A549 (cell line): ENCODE data around the gene DLG4. TPM values are rescaled to one million over a fixed set of nuclear protein-coding genes. Genes with fewer than 3 reads are reported as not detected.

Experiments
- ATAC-seq, 2 experiments: fragments of 200-7000 bp in 1 of 2; fragments of >200 bp in 1 of 2; cut with Nextera tagmentation in 1 of 2; cut with Tn5 transposase in 1 of 2; 3 replicates each; pipeline versions ENCODE4 v1.8.0 to v1.9.1; 2018 to 2020; ENCODE audit warnings: mild to moderate bottlenecking in 1 of 2, moderate library complexity in 1 of 2
- CTCF ChIA-PET: fragments of 300-600 bp; sonication (Branson Sonifier 250); formaldehyde crosslinking; extraction: SDS; loops from one replicate; lab custom pipeline; 2021; ENCODE audit warnings: antibody characterized with exemption, inconsistent platforms; lab: Yijun Ruan, JAX
- POLR2A ChIA-PET: fragments of 350-600 bp; formaldehyde crosslinking; extraction: SDS; loops from one replicate; lab custom pipeline; 2021; ENCODE audit warnings: antibody characterized with exemption, inconsistent platforms; lab: Yijun Ruan, JAX
- DNase-seq, 2 experiments: peaks; one replicate each; pipeline versions ENCODE4 v3.0.0 to v3.0.0-alpha.2; 2011 to 2016; ENCODE audit warnings: low read depth in 1 of 2, low spot score in 1 of 2
- FAIRE-seq: peaks from 2 replicates; lab custom pipeline; 2011; peaks lifted over from hg19 to GRCh38; lab: Jason Lieb, UNC
- H3K27ac ChIP-seq, 2 experiments: fragments of >200 bp; sonication (Bioruptor Twin); formaldehyde crosslinking; 3 replicates each; pipeline ENCODE4 v1.5.1; 2016 to 2017
- H3K4me1 ChIP-seq: fragments of >200 bp; sonication (Bioruptor Twin); formaldehyde crosslinking; 3 replicates; pipeline ENCODE4 v1.6.1; 2016
- H3K4me2 ChIP-seq: fragments of >200 bp; sonication (Bioruptor Twin); formaldehyde crosslinking; 3 replicates; pipeline ENCODE4 v1.6.1; 2016
- H3K4me3 ChIP-seq: fragments of >200 bp; sonication (Bioruptor Twin); formaldehyde crosslinking; 3 replicates; pipeline ENCODE4 v1.5.1; 2016
- H3K9me3 ChIP-seq: fragments of >200 bp; sonication (Bioruptor Twin); formaldehyde crosslinking; 3 replicates; pipeline ENCODE4 v1.6.1; 2016
- CBX2 ChIP-seq: fragments of 200-600 bp; sonication (generic); IDR thresholded peaks from 2 replicates; pipeline ENCODE4 v1.6.1; 2016; ENCODE audit warnings: low read depth, mild to moderate bottlenecking, borderline replicate concordance
- CBX8 ChIP-seq: fragments of 200-600 bp; sonication (generic); IDR thresholded peaks from 2 replicates; pipeline ENCODE4 v1.6.1; 2016
- CHD2 ChIP-seq: fragments of 150-350 bp; IDR thresholded peaks from 2 replicates; pipeline ENCODE4 v1.6.1; 2014; ENCODE audit warnings: low read length; ENCODE audit not compliant: partially characterized antibody
- EHMT2 ChIP-seq: fragments of 200-600 bp; sonication (generic); IDR thresholded peaks from 2 replicates; pipeline ENCODE4 v1.6.1; 2016; ENCODE audit warnings: antibody characterized with exemption, low read depth, mild to moderate bottlenecking, moderate library complexity
- HDAC2 ChIP-seq: fragments of 200-600 bp; sonication (generic); IDR thresholded peaks from 2 replicates; pipeline ENCODE4 v1.6.1; 2016
- HEYL ChIP-seq: fragments of 250-450 bp; sonication (Bioruptor Pico); IDR thresholded peaks from 2 replicates; pipeline ENCODE4 v1.8.0; 2021; ENCODE audit warnings: mild to moderate bottlenecking, moderate library complexity
- HOXB13 ChIP-seq: fragments of 250-450 bp; sonication (Bioruptor Pico); IDR thresholded peaks from 2 replicates; pipeline ENCODE4 v1.5.0; 2020; ENCODE audit warnings: low read depth, mild to moderate bottlenecking, moderate library complexity
- HOXB5 ChIP-seq: fragments of 250-450 bp; sonication (Bioruptor Pico); IDR thresholded peaks from 2 replicates; pipeline ENCODE4 v1.5.0; 2020; ENCODE audit warnings: mild to moderate bottlenecking, moderate library complexity
- KDM1A ChIP-seq: fragments of 200-600 bp; sonication (generic); IDR thresholded peaks from 2 replicates; pipeline ENCODE4 v1.6.1; 2016; ENCODE audit warnings: low read depth, mild to moderate bottlenecking
- MAFK ChIP-seq: fragments of 450-650 bp; IDR thresholded peaks from 2 replicates; pipeline ENCODE4 v1.6.1; 2014; ENCODE audit not compliant: partially characterized antibody
- MAZ ChIP-seq: fragments of 150-350 bp; IDR thresholded peaks from 2 replicates; pipeline ENCODE4 v1.6.1; 2014; ENCODE audit warnings: antibody characterized with exemption, low read depth, low read length, borderline replicate concordance
- MYC ChIP-seq: IDR thresholded peaks from 2 replicates; pipeline ENCODE4 v1.6.1; 2012; ENCODE audit warnings: mild to moderate bottlenecking, inconsistent platforms, low read length, improper control_type of control experiment, borderline replicate concordance
- NFE2L2 ChIP-seq: fragments of 150-350 bp; conservative IDR thresholded peaks from 2 replicates; pipeline ENCODE4 v1.6.1; 2014; ENCODE audit warnings: low read length
- NPAS2 ChIP-seq: fragments of 250-450 bp; sonication (Bioruptor Pico); IDR thresholded peaks from 2 replicates; pipeline ENCODE4 v1.8.0; 2022; ENCODE audit warnings: mild to moderate bottlenecking, moderate library complexity, borderline replicate concordance
- NR3C1 ChIP-seq: fragments of >200 bp; sonication (Bioruptor Twin); formaldehyde crosslinking; IDR thresholded peaks from 3 replicates; pipeline ENCODE4 v1.6.1; 2017
- PHF8 ChIP-seq: fragments of 200-600 bp; sonication (generic); IDR thresholded peaks from 2 replicates; pipeline ENCODE4 v1.6.1; 2016; ENCODE audit warnings: low read depth, mild to moderate bottlenecking, antibody characterized with exemption, moderate library complexity, borderline replicate concordance
- RARB ChIP-seq: fragments of 250-450 bp; sonication (Bioruptor Pico); IDR thresholded peaks from 2 replicates; pipeline ENCODE4 v1.8.0; 2021; ENCODE audit warnings: mild to moderate bottlenecking, moderate library complexity
- RFX5 ChIP-seq: fragments of 450-650 bp; IDR thresholded peaks from 2 replicates; pipeline ENCODE4 v1.7.1; 2014; ENCODE audit warnings: antibody characterized with exemption, mild to moderate bottlenecking, moderate library complexity
- RNF2 ChIP-seq: fragments of 200-600 bp; sonication (generic); IDR thresholded peaks from 2 replicates; pipeline ENCODE4 v1.6.1; 2016; ENCODE audit warnings: low read depth, mild to moderate bottlenecking, antibody characterized with exemption, moderate library complexity, borderline replicate concordance
- TP53 ChIP-seq: fragments of 250-450 bp; sonication (Bioruptor Pico); IDR thresholded peaks from 2 replicates; pipeline ENCODE4 v1.5.0; 2021; ENCODE audit warnings: mild to moderate bottlenecking, moderate library complexity
- ZC3H11A ChIP-seq: fragments of 450-650 bp; IDR thresholded peaks from 2 replicates; pipeline ENCODE4 v1.6.1; 2014; ENCODE audit warnings: antibody characterized with exemption, mild to moderate bottlenecking
- WGBS: methylation state at CpG from one replicate; pipeline ENCODE4 v1.1.6; 2017; ENCODE audit errors: missing lambda C conversion rate; 5-methylcytosine and 5-hydroxymethylcytosine counted together
- polyA plus RNA-seq, 4 experiments: library from polyadenylated mRNA; depleted of rRNA in 3 of 4; stranded (reverse); fragments of >200 nt; fragmentation: RNase III in 1 of 4; extraction: RNeasy Plus Mini Kit Qiagen cat#74134 plus additional on column Dnase treatment in 1 of 4; gene quantifications; 2 replicates in 3 of 4; 3 replicates in 1 of 4; pipeline ENCODE4 v1.2.3, GENCODE V29; 2011 to 2017
- TF ChIP-seq, protein P1 (sequence below): IDR thresholded peaks from 2 replicates; pipeline ENCODE4 v1.6.1; 2012
- TF ChIP-seq, protein P2 (sequence below): fragments of 450-650 bp; IDR thresholded peaks from 2 replicates; pipeline ENCODE4 v1.6.1; 2014; ENCODE audit warnings: antibody characterized with exemption
- TF ChIP-seq, protein P3 (sequence below): IDR thresholded peaks from 2 replicates; pipeline ENCODE4 v1.6.1; 2012
- TF ChIP-seq, protein P4 (sequence below): IDR thresholded peaks from 2 replicates; pipeline ENCODE4 v1.6.1; 2012; ENCODE audit warnings: low read depth, borderline replicate concordance
- TF ChIP-seq, protein P5 (sequence below): fragments of >200 bp; sonication (Bioruptor Twin); formaldehyde crosslinking; IDR thresholded peaks from 3 replicates; pipeline ENCODE4 v1.6.1; 2016

The DLG4 gene
- polyA plus RNA-seq, 2 of the 4 experiments (the other 2 are of a cell fraction), result 8.3 to 21.3 TPM

DNA sequence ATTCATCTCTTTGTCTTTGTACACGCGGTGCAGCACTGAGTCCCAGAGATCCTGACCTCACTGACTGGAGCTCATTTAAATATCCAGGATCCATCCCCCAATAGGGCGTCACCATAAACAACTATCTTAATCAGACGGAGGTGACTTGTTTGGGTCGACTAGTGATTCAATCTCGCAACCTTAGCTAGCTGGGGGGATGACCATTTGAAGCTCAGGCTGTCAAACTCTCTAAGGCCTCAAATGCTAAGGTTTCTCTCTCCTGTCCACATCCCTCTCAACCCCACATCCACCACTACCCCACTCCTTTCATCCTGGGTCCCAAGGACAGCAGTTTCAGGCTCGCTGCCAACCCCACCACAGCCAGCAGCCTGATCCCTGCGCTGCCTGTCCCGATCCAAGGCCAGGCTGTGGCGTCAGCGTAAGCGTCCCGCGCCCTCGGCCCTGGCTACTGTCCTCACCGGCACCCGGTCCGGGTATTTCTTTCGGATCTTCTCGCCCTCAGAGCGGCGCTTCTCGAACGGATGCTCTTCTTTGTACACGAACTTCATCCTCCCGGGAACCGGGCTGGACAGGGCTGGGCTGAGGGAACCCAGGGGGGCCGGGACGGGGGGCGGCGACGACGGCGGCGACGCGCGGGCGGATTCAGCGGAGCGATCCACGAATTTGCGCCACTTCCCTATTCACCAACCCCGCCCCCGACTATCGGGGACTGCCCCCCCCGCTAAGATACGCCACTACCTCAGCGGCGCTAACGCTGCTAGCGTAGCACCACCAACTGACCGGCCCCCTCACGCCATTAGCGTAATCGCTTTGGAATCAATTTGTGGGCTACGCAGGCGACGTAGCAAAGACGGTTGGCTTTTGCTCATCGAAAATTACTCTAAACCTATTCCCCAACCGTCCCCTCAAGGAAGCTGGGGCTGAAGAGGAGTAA lies 22.4 kb upstream of the DLG4 start, which contains the start of gene GABARAP:
Gene GABARAP, minus strand, starts transcription at position 667 of the 934 bp plus-strand sequence. Its CDS starts 119 bp downstream, at position 548.
- ChIA-PET CTCF (interaction anchor here (0.6 to 17.3 kb wide), 12 partner anchors 9 to 196 kb away, joined by 3 to 169 read pairs (median 4); partner anchors contain the start of genes ACADVL, CTDNEP1, DLG4 and ELP5), POLR2A (interaction anchor here (1.0 to 2.9 kb wide), 7 partner anchors 8 to 206 kb away, joined by 3 to 15 read pairs (median 4); partner anchors contain the start of genes ACADVL, CTDNEP1, DLG4 and DVL2)
- peak within 1 kb of the TSS; percentile 86 for H3K4me3 ChIP-seq
- DNase-seq, result peak; percentile 77 to 95
- peak; percentile 7 for FAIRE-seq
- 1% methylated on average over 50 of the region's 62 CpGs for WGBS
- H3K4me2 ChIP-seq, result peak within 1 kb of the TSS; percentile 97
- peak within 1 kb of the TSS; percentile 96 to 99 for H3K27ac ChIP-seq
- no peaks in the 10 kb centered on the region for H3K9me3 ChIP-seq
- peak; percentile 9 to 39; a peak in 5 of 6 replicates for ATAC-seq
- TF ChIP-seq HDAC2, result no peak
- no peak for TF ChIP-seq CBX8
- peak; percentile 47; the same call in 1 of the 2 replicates for TF ChIP-seq MYC
- peak; percentile 81 for TF ChIP-seq PHF8
- no peak for TF ChIP-seq RARB (CRISPR knock-in tag)
- TF ChIP-seq MAZ, result peak; percentile 60; the same call in 1 of the 2 replicates
- TF ChIP-seq, protein P1, sequence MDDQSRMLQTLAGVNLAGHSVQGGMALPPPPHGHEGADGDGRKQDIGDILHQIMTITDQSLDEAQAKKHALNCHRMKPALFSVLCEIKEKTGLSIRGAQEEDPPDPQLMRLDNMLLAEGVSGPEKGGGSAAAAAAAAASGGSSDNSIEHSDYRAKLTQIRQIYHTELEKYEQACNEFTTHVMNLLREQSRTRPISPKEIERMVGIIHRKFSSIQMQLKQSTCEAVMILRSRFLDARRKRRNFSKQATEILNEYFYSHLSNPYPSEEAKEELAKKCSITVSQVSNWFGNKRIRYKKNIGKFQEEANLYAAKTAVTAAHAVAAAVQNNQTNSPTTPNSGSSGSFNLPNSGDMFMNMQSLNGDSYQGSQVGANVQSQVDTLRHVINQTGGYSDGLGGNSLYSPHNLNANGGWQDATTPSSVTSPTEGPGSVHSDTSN, result peak; percentile 92
- no peak for TF ChIP-seq HOXB13
- no peak; the same call in 1 of the 2 replicates for TF ChIP-seq HOXB5 (CRISPR knock-in tag)
- TF ChIP-seq EHMT2, result no peak
- TF ChIP-seq MAFK, result no peak
- no peak for TF ChIP-seq NR3C1
- TF ChIP-seq ZC3H11A, result no peak
- TF ChIP-seq, protein P2, sequence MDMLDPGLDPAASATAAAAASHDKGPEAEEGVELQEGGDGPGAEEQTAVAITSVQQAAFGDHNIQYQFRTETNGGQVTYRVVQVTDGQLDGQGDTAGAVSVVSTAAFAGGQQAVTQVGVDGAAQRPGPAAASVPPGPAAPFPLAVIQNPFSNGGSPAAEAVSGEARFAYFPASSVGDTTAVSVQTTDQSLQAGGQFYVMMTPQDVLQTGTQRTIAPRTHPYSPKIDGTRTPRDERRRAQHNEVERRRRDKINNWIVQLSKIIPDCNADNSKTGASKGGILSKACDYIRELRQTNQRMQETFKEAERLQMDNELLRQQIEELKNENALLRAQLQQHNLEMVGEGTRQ, result 0 out of 2 replicates have a peak, but pooled peaks have one; percentile 2
- TF ChIP-seq, protein P3, sequence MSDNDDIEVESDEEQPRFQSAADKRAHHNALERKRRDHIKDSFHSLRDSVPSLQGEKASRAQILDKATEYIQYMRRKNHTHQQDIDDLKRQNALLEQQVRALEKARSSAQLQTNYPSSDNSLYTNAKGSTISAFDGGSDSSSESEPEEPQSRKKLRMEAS, result peak; percentile 31; the same call in 1 of the 2 replicates
- peak; percentile 46 for TF ChIP-seq CHD2
- TF ChIP-seq RNF2, result no peak
- TF ChIP-seq, protein P4, sequence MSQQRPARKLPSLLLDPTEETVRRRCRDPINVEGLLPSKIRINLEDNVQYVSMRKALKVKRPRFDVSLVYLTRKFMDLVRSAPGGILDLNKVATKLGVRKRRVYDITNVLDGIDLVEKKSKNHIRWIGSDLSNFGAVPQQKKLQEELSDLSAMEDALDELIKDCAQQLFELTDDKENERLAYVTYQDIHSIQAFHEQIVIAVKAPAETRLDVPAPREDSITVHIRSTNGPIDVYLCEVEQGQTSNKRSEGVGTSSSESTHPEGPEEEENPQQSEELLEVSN, result peak; percentile 72
- H3K4me1 ChIP-seq, result peaks cover 27% of the 10 kb centered on the region

DNA sequence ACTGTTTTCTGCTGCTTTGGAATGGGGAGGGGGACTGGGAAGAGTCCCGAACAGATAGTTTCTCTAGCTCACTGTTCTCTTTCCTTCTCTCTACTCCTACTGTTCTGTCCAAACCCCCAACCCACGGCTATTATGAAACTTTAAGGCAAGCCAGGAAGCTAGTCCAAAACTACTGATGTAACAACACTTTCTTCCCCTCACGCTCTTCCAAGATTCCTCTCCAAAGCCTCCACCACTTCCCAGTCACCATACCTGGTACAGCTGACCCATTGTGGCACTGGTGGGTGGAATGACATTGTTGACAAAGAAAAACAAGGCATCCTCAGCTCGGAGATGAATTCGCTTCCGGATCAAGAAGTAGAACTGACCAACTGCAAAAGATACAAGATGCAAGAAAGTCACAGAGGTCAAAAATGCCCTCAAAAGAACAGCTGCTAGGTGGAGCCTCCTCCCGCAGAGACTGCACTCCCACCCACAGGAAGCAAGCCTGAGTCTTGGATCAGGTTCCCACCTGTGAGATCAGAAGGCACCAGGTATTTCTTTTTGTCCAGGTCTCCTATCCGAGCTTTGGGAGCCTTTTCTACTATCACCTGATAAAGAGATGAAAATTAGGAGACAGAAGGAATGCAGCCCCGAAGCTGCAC lies 21.6 kb upstream of the DLG4 start:
- no peak for ATAC-seq
- peaks cover 36% of the 10 kb centered on the region for H3K4me1 ChIP-seq
- 56% methylated on average over 9 of the region's 9 CpGs for WGBS
- no peaks in the 10 kb centered on the region for H3K9me3 ChIP-seq
- H3K27ac ChIP-seq, result peak overlapping the region; percentile 96 to 99
- no peak for DNase-seq
- ChIA-PET CTCF (interaction anchor here (0.6 to 17.3 kb wide), 10 partner anchors 10 to 575 kb away, joined by 3 to 169 read pairs (median 6); partner anchors contain the start of genes ACADVL, CTDNEP1, DLG4 and ELP5), POLR2A (interaction anchor here (1.1 to 2.9 kb wide), 2 partner anchors 10 to 15 kb away, joined by 3 to 15 read pairs; partner anchors contain the start of genes CTDNEP1 and ELP5)
- FAIRE-seq, result no peak
- TF ChIP-seq, protein P2, result no peak
- TF ChIP-seq CBX2, result no peak
- no peak for TF ChIP-seq TP53 (CRISPR knock-in tag)
- no peak for TF ChIP-seq HEYL (CRISPR knock-in tag)
- TF ChIP-seq KDM1A, result no peak
- no peak for TF ChIP-seq NFE2L2
- no peak for TF ChIP-seq HDAC2
- TF ChIP-seq NPAS2 (CRISPR knock-in tag), result no peak
- TF ChIP-seq, protein P5, sequence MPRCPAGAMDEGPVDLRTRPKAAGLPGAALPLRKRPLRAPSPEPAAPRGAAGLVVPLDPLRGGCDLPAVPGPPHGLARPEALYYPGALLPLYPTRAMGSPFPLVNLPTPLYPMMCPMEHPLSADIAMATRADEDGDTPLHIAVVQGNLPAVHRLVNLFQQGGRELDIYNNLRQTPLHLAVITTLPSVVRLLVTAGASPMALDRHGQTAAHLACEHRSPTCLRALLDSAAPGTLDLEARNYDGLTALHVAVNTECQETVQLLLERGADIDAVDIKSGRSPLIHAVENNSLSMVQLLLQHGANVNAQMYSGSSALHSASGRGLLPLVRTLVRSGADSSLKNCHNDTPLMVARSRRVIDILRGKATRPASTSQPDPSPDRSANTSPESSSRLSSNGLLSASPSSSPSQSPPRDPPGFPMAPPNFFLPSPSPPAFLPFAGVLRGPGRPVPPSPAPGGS, result no peak
- TF ChIP-seq RFX5, result no peak
- peak overlapping the region; percentile 86 for H3K4me3 ChIP-seq
- H3K4me2 ChIP-seq, result peak overlapping the region; percentile 97
